Panc1 (cell line): ENCODE data around the gene ECI1. TPM values are rescaled to one million over a fixed set of nuclear protein-coding genes. Genes with fewer than 3 reads are reported as not detected.

Experiments used
- ATAC-seq: fragments of 200-7000 bp; cut with Tn5 transposase; 2 replicates; pipeline ENCODE4 v1.9.1; 2020; ENCODE audit warnings: mild to moderate bottlenecking, moderate library complexity
- BruUV-seq: library from RNA; stranded (reverse); fragments of 400-500 nt; replicated peaks from 2 replicates; lab custom pipeline; 2021; lab: Mats Ljungman, UMichigan
- CTCF ChIA-PET: fragments of 300-600 bp; sonication (Branson Sonifier 250); formaldehyde crosslinking; loops from one replicate; lab custom pipeline; 2022; ENCODE audit warnings: antibody characterized with exemption; lab: Charles Lee
- POLR2A ChIA-PET: fragments of 300-600 bp; sonication (Branson Sonifier 250); formaldehyde crosslinking; loops from one replicate; lab custom pipeline; 2022; ENCODE audit warnings: antibody characterized with exemption; lab: Charles Lee
- DNase-seq: peaks from one replicate; pipeline ENCODE4 v3.0.0-alpha.2; 2010; ENCODE audit warnings: low read depth, low spot score
- H3K27ac ChIP-seq: 2 replicates; pipeline ENCODE4 v1.5.1; 2011; ENCODE audit warnings: mild to moderate bottlenecking, low read length, inconsistent platforms
- H3K27me3 ChIP-seq: fragments of 200-500 bp; sonication (Bioruptor generic); 2 replicates; pipeline ENCODE4 v1.6.0; 2014; ENCODE audit warnings: low read length, inconsistent platforms; ENCODE audit not compliant: control insufficient read depth, insufficient read depth
- H3K36me3 ChIP-seq: fragments of 200-500 bp; sonication (Bioruptor generic); 2 replicates; pipeline ENCODE4 v1.5.1; 2014; ENCODE audit warnings: inconsistent platforms, mild to moderate bottlenecking, low read length, moderate library complexity; ENCODE audit not compliant: control insufficient read depth, insufficient read depth
- H3K4me1 ChIP-seq: 2 replicates; pipeline ENCODE4 v1.5.1; 2011; ENCODE audit warnings: inconsistent platforms, mild to moderate bottlenecking, low read length, moderate library complexity; ENCODE audit not compliant: control insufficient read depth, insufficient read depth
- H3K4me3 ChIP-seq, 2 experiments: 2 replicates each; pipeline ENCODE4 v1.5.1; 2011 to 2012; ENCODE audit warnings: low read depth in 2 of 2, low read length in 2 of 2, mild to moderate bottlenecking in 2 of 2, inconsistent platforms in 1 of 2, moderate library complexity in 1 of 2
- H3K9me3 ChIP-seq: fragments of 200-500 bp; sonication (Bioruptor generic); 2 replicates; pipeline ENCODE4 v1.5.1; 2014; ENCODE audit warnings: low read depth, mild to moderate bottlenecking, inconsistent platforms, low read length, moderate library complexity; ENCODE audit not compliant: control insufficient read depth, insufficient read depth
- CTCF ChIP-seq: fragments of 450-650 bp; IDR thresholded peaks from 2 replicates; pipeline ENCODE4 v1.5.1; 2017; ENCODE audit warnings: mild to moderate bottlenecking
- POLR2AphosphoS5 ChIP-seq: IDR thresholded peaks from 2 replicates; pipeline ENCODE4 v1.6.1; 2012; ENCODE audit warnings: mild to moderate bottlenecking, low read depth, low read length, moderate library complexity
- REST ChIP-seq, 2 experiments: IDR thresholded peaks; 2 replicates each; pipeline ENCODE4 v1.6.1; 2011 to 2012; ENCODE audit warnings: low read depth in 2 of 2, control low read depth in 1 of 2, low read length in 1 of 2, mild to moderate bottlenecking in 1 of 2, moderate library complexity in 1 of 2; ENCODE audit not compliant: insufficient read depth in 1 of 2
- SIN3A ChIP-seq: IDR thresholded peaks from 2 replicates; pipeline ENCODE4 v1.6.1; 2012; ENCODE audit warnings: low read depth, mild to moderate bottlenecking, low read length, moderate library complexity, borderline replicate concordance; ENCODE audit not compliant: insufficient read depth
- TCF7L2 ChIP-seq: IDR thresholded peaks from 2 replicates; pipeline ENCODE4 v1.6.1; 2011; ENCODE audit warnings: mild to moderate bottlenecking, low read depth, low read length, inconsistent platforms
- in situ Hi-C: cut with HindIII; loops from 2 replicates; pipeline ENCODE4 v1.10.0; 2016; ENCODE audit warnings: low sequenced_read_pairs, low pct_unique_long_range_greater_than_20kb
- intact Hi-C: fragments of 100-400 bp; cut with micrococcal nuclease; formaldehyde crosslinking; loops from one replicate; pipeline ENCODE4 v1.10.0; 2022; ENCODE audit not compliant: unreplicated experiment
- total RNA-seq: library from RNA; stranded (reverse); gene quantifications from one replicate; pipeline ENCODE4 v1.2.1, GENCODE V29; 2021; ENCODE audit not compliant: unreplicated experiment

ECI1 gene
- total RNA-seq, 1 experiment from 2014 or later: 117 TPM

GRCh38 chr16:2232094-2232990 is 19.0 kb downstream of the ECI1 start:
- H3K4me1 ChIP-seq: peaks cover 5% of the 10 kb centered on the region; the same call in 1 of the 2 replicates
- intact Hi-C loops: no loop called here
- in situ Hi-C loops: no loop called here
- H3K9me3 ChIP-seq: no peaks in the 10 kb centered on the region
- no peaks in the 10 kb centered on the region for H3K27me3 ChIP-seq
- CTCF ChIA-PET: no interaction called here
- no peak for ATAC-seq
- DNase-seq: no peak
- no peak overlapping the region for H3K27ac ChIP-seq
- POLR2A ChIA-PET: no interaction called here
- H3K4me3 ChIP-seq: no peak overlapping the region
- peaks cover 5% of the 10 kb centered on the region; the same call in 1 of the 2 replicates for H3K36me3 ChIP-seq
- TF ChIP-seq CTCF: no peak
- no peak for TF ChIP-seq TCF7L2
- no peak for TF ChIP-seq REST (IDR thresholded peaks at IDR 0.05; ENCODE audit: insufficient read depth in 1 of 2, low read depth in 2 of 2, low read length in 1 of 2)
- TF ChIP-seq SIN3A: no peak
- TF ChIP-seq POLR2AphosphoS5: no peak
- no TSS peak for BruUV-seq

GRCh38 chr16:2231016-2231931 is 20.1 kb downstream of the ECI1 start:
- CTCF ChIA-PET: no interaction called here
- POLR2A ChIA-PET: no interaction called here
- in situ Hi-C loops: no loop called here
- H3K4me1 ChIP-seq: peaks cover 10% of the 10 kb centered on the region
- H3K27ac ChIP-seq: no peak overlapping the region
- no TSS peak for BruUV-seq
- intact Hi-C loops: no loop called here
- no peak for ATAC-seq
- no peak overlapping the region for H3K4me3 ChIP-seq
- no peaks in the 10 kb centered on the region for H3K27me3 ChIP-seq
- TF ChIP-seq TCF7L2 (no peak), SIN3A (no peak), CTCF (no peak), POLR2AphosphoS5 (no peak), REST (IDR thresholded peaks at IDR 0.05; ENCODE audit: insufficient read depth in 1 of 2, low read depth in 2 of 2, low read length in 1 of 2) (no peak)
- no peaks in the 10 kb centered on the region for H3K9me3 ChIP-seq
- no peak for DNase-seq
- peaks cover 5% of the 10 kb centered on the region; the same call in 1 of the 2 replicates for H3K36me3 ChIP-seq
